ENCODE results near the gene MAP1B.
A peak's percentile ranks its signal among the peaks of the same experiment; 100 is the strongest.

The MAP1B gene

DNA sequence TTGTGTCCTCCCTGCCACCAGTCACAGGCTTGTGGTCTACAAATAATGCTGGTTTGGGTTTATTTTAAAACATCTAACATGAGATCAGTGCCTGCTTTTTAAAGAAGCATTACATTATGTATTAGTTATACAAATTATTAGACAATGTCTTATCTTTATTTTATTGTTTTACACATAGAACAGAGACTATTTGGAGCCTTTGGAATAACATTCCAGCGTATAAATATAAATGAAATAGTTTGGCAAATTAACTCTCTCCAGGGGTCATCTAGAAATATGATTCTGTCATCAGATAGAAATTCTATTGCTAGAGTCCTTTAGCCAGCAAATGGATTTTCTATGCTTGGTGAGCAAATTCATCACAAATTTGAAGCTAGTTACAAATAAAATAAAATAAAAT lies 22.4 kb downstream of the MAP1B start:
- no peak for DNase-seq (ENCODE audit: extremely low read depth in 1 of 2, low read depth in 1 of 2)

- no peak for DNase-seq (ENCODE audit: extremely low read depth in 1 of 2, low read depth in 1 of 2)
Observed at GRCh38 chr5:72130351-72130761, 23.1 kb downstream of the MAP1B start.

DNA sequence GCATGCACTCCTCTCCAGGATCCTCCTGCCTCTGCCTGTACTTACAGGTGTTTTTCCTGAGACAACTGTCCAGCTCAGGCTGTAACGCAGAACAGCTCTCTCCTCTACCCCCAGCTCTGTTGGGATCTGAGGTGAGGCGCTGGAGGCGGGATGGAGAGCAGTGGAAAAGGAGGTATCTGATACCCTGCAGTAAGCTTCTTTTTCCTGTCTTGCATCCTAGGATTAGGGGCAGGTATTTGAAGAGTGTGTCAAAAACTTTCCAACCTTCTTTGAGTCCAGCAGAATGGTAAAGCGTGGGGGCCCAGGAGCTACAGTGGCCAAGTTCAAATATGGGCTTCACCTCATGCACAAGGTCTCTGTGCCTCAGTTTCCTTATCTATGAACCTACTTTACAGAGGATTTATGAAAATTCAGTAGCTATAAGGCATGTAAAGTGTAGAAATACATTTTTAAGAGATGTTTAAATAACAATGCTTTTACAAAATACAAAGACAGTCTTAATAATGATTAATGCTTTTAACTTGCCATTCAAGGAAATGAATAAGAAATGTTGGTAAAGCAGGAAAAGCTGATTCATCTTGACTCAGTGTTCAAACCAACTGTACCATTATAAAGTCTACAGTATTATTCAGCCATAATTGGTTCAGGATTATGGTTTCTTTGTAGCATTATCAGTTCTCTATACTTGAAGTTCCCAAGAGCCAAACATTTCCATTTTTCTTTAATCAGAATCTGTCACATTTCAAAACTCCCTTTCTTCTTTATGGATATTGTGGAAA lies 26.1 kb downstream of the MAP1B start:
- no peak for DNase-seq (ENCODE audit: extremely low read depth in 1 of 2, low read depth in 1 of 2)

GRCh38 chr5:72134226-72134899 lies 27.1 kb downstream of the MAP1B start:
- DNase-seq (ENCODE audit: extremely low read depth in 1 of 2, low read depth in 1 of 2) = no peak

GRCh38 chr5:72137826-72138409 lies 30.6 kb downstream of the MAP1B start:
- no peak for DNase-seq (ENCODE audit: extremely low read depth in 1 of 2, low read depth in 1 of 2)

DNA sequence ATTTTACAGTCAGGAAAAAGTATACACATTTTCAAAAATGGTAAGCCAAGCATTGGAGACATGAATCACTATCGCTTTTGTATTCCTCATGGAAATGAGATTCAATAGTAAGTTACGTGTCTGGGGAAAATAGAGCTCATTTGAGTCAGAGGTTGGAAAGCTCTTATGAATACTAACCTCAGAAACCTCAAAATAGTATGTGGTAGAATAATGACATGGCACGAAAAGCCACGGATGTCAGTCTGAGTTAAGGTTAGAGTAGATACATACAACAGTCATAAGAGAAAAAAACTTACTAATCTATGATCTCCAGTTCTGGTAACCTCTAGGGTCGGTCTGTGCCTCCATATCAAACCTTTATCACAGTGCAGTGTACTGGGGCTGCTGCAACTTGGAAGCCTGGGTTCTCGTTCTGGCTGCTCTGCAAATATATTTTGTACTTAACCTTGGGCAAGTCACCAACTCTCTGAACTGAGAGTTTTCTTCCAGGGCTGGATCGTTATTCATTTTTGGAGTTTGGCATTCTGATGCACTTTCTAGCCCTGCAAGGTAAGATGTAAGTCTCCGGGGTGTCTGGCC lies 31.8 kb downstream of the MAP1B start:
- DNase-seq (ENCODE audit: extremely low read depth in 1 of 2, low read depth in 1 of 2) = peak; percentile 1 to 25

GRCh38 chr5:72140711-72141110 lies 33.4 kb downstream of the MAP1B start:
- DNase-seq (ENCODE audit: extremely low read depth in 1 of 2, low read depth in 1 of 2) = no peak

DNA sequence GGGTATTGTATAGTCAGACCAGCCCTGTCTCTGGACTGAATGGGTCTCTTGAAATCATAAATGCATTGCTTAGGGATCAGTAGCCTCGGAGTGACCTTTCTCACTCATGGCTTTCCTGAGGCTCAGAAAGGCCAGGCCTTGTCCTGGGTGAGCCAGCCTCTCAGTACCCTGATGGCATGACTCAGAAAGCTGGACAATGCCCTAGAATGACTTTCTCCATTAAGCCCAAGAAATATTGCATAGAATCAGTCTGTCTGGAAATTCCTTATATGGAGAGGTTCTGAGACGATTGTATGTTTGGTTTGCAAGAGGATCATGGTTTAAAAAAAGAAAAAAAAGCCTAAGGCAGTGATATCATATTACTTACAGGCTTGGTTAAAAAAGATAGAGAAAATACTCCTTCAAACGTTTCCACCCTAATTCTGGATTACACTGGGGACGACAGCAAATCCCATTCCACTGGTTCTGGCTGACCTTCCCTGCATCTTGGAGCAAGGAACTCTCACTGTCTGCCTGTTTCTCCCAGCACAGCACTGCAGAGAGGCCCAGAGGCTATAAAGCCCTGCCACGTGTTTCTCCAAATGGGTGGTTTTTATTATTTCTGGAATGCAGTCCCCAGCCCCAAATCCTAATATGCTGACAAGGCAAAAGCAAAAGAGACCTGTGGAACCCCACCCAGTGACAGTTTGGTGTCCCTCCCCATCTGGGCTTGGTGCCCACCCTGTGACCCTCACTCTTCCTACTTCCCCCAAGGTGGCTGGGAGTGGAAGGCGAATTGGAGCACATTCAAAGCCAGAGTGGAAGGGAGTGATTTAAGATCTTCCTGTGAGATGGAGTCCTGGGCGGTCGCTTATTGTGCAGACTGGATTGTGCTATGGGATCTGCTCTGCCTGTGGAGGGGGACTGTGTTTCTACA lies 34.4 kb downstream of the MAP1B start:
- no peak for DNase-seq (ENCODE audit: extremely low read depth in 1 of 2, low read depth in 1 of 2)

GRCh38 chr5:72144762-72145161 lies 37.5 kb downstream of the MAP1B start:
- no peak for DNase-seq (ENCODE audit: extremely low read depth in 1 of 2, low read depth in 1 of 2)

DNA sequence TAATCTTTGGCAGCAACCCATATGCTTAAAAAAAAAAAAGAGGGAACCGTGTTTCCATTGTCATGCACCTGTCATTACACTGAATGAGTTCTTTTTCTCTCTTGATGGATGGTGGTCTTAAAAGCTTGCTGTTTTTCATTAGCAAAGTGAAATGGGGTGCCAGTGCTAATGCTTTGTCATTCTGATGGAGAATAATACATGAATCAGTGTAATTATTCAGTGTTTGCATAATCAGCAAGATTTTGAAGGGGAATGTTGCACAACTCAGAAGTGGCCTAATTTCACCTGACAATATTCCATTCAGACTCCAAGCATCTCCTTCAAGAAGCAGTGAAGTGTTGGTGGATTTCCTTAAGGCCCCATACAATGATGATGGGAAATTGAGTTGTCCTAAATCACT lies 38.1 kb downstream of the MAP1B start:
- DNase-seq (ENCODE audit: extremely low read depth in 1 of 2, low read depth in 1 of 2) = no peak

- DNase-seq (ENCODE audit: extremely low read depth in 1 of 2, low read depth in 1 of 2) = no peak
Observed at GRCh38 chr5:72146056-72146455, 38.8 kb downstream of the MAP1B start.

DNA sequence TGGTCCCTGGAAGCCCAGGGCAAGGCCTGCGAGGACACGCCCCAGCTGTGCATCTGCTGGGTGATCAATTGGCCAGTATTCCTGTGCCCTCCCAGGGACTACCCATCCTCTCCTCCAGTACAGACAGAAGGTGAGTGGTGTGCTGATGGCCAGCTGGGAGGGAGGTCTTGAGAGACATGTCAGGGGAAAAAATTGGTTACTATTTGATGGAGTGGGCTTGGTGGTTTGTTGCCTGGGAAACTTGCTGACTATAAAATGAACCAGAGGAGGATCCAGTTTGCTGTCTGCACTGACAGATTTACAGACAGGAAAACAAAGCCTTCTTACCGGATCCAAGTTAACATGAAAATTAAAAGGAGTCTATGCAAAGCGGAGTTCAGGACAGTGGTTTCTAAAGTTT lies 40.3 kb downstream of the MAP1B start:
- no peak for DNase-seq (ENCODE audit: extremely low read depth in 1 of 2, low read depth in 1 of 2)

DNA sequence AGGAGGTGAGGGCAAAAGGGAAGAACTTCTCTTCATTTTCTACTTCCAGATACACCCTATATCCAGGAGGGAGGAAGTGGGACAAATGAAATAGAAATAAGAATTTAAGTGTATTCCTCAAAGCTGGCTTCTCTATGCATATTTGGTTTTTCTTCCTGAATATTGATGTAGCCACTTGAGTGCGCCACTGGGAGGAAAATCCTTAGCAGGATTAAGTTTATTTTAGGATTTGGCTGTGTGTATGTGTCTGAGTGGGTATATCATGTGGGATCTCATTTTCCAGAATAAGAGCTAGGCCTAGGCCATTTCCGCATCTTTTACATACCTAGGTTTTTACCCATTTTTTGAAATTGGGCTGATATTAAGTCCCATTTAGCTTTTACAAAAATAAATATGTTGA lies 42.5 kb downstream of the MAP1B start:
- DNase-seq (ENCODE audit: extremely low read depth in 1 of 2, low read depth in 1 of 2) = no peak

DNA sequence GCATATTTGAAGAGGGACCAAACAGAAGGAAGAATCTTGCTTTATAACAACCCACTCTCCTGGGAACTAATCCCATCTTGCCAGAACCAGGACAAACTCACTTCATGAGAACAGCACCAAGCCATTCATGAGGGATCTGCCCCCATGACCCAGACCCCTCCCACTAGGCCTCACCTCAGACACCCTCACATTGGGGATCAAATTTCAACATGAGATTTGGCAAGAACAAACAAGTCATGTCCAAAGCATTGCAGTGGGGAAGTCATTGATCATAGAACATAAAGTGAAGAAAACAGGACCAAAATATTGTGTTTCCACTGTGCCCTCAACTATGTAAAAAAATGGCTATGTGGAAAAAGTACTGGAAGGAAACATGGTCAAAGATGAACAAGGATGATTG lies 43.9 kb downstream of the MAP1B start:
- no peak for DNase-seq (ENCODE audit: extremely low read depth in 1 of 2, low read depth in 1 of 2)

GRCh38 chr5:72151646-72152045 lies 44.4 kb downstream of the MAP1B start:
- no peak for DNase-seq (ENCODE audit: extremely low read depth in 1 of 2, low read depth in 1 of 2)

DNA sequence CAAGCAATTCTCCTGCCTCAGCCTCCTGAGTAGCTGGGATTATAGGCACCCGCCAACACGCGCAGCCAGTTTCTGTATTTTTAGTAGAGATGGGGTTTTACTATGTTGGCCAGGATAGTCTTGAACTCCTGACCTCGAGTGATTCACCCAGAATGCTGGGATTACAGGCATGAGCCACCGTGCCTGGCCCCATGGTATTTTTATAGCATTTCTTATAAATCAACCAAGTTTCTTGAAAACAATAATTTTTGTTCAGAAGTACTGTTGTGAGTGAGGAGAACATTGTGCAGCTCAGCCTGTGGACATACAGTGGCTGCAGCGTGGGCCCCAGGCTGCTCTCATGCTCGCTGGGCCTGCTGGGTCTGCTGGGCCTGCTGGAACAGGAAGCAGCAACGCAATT lies 45.3 kb downstream of the MAP1B start:
- no peak for DNase-seq (ENCODE audit: extremely low read depth in 1 of 2, low read depth in 1 of 2)

- DNase-seq (ENCODE audit: extremely low read depth in 1 of 2, low read depth in 1 of 2) = no peak
Observed at GRCh38 chr5:72153551-72153950, 46.3 kb downstream of the MAP1B start.

DNA sequence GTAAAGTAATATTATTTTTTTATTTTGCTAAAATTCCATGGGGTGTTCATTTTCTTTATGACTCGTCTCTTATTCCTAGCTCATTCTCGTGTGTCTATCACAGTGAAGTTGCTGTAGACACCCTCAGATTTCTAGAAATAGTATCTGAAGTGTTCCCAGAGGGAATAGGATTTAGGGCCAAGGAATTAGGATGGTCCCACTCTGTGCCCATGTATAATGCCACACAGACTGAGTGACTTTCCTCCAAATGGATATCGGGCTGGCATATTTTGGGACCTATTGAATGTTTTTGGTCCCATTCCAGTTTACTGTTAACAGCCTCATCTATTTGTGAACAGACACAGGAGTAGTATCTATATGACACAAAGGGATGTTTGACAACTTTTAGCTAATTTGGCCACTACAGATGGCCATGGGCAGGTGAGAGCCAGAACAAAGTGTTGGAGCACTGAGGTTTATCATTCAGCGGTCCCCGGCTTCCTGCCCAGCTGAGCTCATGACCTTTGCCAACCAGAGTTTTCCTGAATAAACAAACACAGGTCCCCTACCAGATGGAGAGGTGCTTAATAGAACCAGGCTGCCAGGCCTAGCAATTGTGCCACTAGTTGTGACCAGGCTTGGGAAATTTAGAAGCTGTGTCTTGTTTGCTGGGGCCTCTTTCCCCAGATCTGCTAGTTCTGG lies 46.9 kb downstream of the MAP1B start:
- DNase-seq (ENCODE audit: extremely low read depth in 1 of 2, low read depth in 1 of 2) = no peak

DNA sequence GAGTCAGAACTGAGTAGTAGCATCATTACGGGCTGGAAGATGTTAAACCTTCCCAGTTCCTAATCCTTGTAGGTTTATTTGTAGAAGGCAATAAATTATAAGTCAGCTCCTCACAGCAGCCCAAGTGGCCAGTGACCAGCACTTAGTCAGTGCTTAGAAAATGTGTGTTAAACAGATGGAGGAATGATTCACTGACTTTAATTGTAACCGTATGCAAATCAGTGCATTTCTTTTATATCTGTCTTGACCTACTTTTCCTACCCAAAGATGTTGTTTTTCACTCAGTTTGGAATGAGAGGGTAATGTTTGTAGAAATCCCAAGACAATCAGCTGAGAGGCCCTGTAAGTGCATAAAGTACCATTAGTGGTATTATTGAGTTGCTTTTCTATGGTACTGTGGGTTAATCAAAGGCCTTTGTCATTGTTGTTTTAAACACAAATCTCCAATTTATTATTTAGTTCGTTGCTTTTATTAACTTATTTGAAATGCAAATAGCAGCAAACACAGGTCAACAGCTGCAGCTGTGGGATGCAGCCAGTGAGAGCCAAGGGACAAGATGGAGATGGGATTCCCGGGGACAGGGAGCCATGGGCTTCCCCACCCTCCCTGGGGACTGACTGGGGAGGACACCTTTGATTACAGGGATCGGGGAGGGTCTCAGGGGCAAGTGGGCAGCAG lies 49.8 kb downstream of the MAP1B start:
- DNase-seq (ENCODE audit: extremely low read depth in 1 of 2, low read depth in 1 of 2) = no peak

DNA sequence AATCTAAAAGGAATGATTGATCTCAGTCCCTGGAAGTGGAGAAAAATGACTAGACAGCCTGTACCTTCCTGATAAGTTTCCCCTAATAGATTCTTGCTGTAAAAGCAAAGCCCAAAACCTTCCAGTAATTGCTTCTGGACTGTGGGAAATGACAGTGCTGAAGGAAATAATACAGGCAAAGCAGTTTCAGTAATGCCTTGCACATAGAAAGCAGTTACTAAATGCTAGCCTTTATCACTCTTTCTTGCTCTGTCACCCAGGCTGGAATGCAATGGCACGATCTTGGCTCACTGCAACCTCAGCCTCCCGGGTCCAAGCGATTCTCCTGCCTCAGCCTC lies 50.3 kb downstream of the MAP1B start:
- no peak for DNase-seq (ENCODE audit: extremely low read depth in 1 of 2, low read depth in 1 of 2)

All from stimulated activated CD8-positive, alpha-beta memory T cell treated with anti-CD3 and anti-CD28 coated beads, Interleukin-7, amount 100 ng/mL, for 48 hours (primary cell).